Activated T-cell treated with anti-CD3 and anti-CD28 coated beads, Interleukin-2, amount 50 U/mL, for 72 hours (primary cell): Measurements from ENCODE around the gene PKN2. TPM values are rescaled to one million over a fixed set of nuclear protein-coding genes. Genes with fewer than 3 reads are reported as not detected.

Experiments used
- ATAC-seq, 2 donors: fragments of 150-1000 bp; cut with Tn5 transposase; replicated peaks in 1 of 2; 2 replicates each; pipeline ENCODE4 v1.10.0; 2021; ENCODE audit warnings: moderate library complexity in 2 of 2, mild to moderate bottlenecking in 1 of 2
- DNase-seq, 2 donors: peaks; one replicate each; pipeline ENCODE4 v3.0.0; 2021 to 2022; ENCODE audit warnings: mixed read lengths in 1 of 2
- H3K27ac Mint-ChIP-seq: one replicate; pipeline ENCODE4 v1.8.0; 2022; ENCODE audit warnings: mild to moderate bottlenecking, moderate library complexity, mixed read lengths
- H3K27me3 Mint-ChIP-seq: one replicate; pipeline ENCODE4 v1.8.0; 2022; ENCODE audit warnings: low read depth, mixed read lengths
- H3K36me3 Mint-ChIP-seq, 2 donors: one replicate each; pipeline ENCODE4 v1.8.0; 2022; ENCODE audit warnings: mixed read lengths in 2 of 2, mild to moderate bottlenecking in 1 of 2; ENCODE audit not compliant: insufficient read depth in 2 of 2
- H3K4me1 Mint-ChIP-seq: one replicate; pipeline ENCODE4 v1.8.0; 2022; ENCODE audit warnings: low read depth, mixed read lengths
- H3K4me3 Mint-ChIP-seq, 2 donors: one replicate each; pipeline ENCODE4 v1.8.0; 2022; ENCODE audit warnings: mild to moderate bottlenecking in 2 of 2, mixed read lengths in 2 of 2, moderate library complexity in 2 of 2
- H3K9me3 Mint-ChIP-seq, 2 donors: one replicate each; pipeline ENCODE4 v1.8.0; 2022; ENCODE audit warnings: mixed read lengths in 2 of 2
- total RNA-seq, 2 donors: library from RNA; stranded (reverse); gene quantifications; one replicate each; pipeline ENCODE4 v1.2.3, GENCODE V29; 2022

Gene PKN2
- 10 to 100 TPM; 27.4 to 28.1 TPM for total RNA-seq

DNA sequence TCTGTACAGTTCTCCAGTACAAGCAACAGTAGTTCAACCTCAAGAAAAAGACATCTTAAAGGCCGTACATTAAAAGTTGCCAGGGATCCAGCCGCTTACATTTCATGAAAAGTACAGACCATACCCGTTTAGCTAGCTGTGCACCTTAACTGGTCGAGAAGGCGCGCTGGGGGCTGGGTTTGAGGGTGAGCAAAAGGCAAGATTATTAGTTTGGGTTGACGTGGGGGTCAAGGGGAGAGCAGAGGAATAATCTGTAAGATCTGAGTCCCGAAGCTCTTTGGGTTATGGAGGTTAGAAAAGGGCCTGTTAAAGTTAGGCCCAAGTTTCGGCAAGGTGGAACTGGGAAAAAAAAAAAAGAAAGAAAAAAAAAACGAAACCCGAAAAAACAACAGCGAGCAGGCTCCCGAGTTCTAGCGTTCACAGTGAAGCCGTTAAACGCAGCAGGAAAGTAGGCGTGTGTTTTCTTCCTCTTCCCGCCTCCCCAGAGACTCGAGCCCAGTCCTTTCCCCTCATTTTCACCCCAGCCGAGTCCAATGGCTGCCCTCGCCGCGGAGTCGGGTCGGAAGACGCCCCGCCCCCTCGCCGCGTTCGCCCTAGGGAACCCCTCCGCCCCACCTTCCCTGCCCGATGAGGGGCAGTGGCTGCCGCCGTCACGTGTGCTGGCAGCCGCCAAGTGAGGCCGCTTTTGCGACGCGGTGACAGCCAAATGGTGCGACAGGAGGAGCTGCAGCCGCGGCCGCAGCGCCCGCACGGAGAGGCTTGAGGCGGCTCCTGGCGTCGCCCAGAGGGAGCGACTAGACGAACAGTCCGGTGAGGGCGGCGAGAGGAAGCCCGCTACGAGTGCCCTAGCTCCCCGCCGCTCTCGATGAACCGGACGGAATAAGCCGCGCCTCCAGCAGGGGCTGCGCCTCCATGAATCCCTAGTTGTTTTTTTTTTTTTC, at the start of gene PKN2:
Gene PKN2, plus strand, starts transcription at position 733 of the 941 bp plus-strand sequence. CDS start 308 bp downstream, outside the sequence.
- Mint-ChIP-seq H3K36me3 (peaks cover 4 to 5% of the 10 kb centered on the region in 2 donors), H3K4me1 (peaks cover 47% of the 10 kb centered on the region), H3K27ac (peak within 1 kb of the TSS; percentile 99), H3K9me3 (no peaks in the 10 kb centered on the region), H3K4me3 (peak within 1 kb of the TSS; percentile 96 to 100), H3K27me3 (no peaks in the 10 kb centered on the region)
- ATAC-seq (peak; percentile 93), DNase-seq (peak; percentile 98)

DNA sequence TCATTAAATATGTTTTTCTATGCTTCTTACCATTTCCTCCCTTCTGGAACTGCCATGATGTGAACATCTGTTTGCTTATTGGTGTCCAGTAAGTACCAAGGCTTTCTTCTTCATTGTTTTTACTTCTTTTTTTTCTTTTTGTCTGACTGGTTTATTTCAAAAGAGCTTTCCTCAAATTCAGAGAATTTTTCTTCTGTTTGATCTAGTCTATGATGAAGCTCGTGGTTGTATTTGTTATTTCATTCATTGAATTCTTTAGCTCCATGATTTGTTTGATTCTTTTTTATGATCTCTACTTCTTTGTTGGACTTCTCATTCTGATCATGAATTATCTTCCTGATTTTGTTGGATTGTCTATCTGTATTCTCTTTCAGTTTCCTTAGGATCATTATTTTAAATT, 49.5 kb upstream of the PKN2 start:
- no peak overlapping the region for H3K4me3 Mint-ChIP-seq

DNA sequence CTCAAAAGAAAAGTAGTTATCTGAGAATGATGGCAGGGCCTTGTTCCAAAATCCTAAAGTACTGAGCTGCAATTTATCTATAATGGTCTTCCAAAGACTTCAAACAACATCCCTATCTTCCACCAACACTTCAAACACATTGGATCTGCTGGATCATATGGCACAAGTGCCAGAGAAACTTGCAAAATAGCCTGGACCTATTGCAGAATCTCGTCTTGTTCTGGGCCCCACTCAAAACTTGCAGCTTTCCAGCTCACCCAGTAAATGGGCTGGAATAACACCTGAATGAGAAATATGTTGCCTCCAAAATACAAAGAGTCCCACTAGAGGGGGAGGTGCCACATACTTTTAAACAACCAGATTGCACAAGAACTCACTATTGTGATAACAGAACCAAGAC, 44.0 kb upstream of the PKN2 start:
- Mint-ChIP-seq H3K27ac (no peak overlapping the region), H3K9me3 (peaks cover 10 to 12% of the 10 kb centered on the region in 2 donors), H3K27me3 (no peaks in the 10 kb centered on the region), H3K4me3 (no peak overlapping the region), H3K36me3 (peaks cover 1 to 3% of the 10 kb centered on the region in 2 donors), H3K4me1 (no peaks in the 10 kb centered on the region)
- DNase-seq (no peak), ATAC-seq (no peak)

More for the DNA sequence above, 49.5 kb upstream of the PKN2 start:
- ATAC-seq: no peak
- DNase-seq: no peak
- Mint-ChIP-seq H3K27ac (no peak overlapping the region), H3K27me3 (no peaks in the 10 kb centered on the region), H3K4me1 (no peaks in the 10 kb centered on the region), H3K36me3 (peaks cover 4 to 8% of the 10 kb centered on the region in 2 donors), H3K9me3 (peaks cover 16 to 21% of the 10 kb centered on the region in 2 donors)

DNA sequence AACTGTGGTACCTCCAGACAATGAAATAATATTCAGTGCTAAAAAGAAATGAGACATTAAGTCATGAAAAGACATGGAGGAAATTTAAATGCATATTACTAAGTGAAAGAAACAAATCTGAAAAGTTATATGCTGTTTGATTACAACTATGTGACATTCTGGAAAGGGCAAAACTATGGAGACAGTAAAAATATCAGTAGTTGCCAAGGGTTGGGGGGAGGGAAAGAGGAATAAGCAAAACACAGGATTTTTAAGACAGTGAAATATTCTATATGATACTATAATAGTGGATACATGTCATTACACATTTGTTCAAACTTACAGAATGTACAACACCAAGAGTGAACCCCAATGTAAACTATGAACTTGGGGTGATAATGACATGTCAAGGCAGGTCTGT, 38.2 kb upstream of the PKN2 start:
- Mint-ChIP-seq H3K36me3 (no peaks in the 10 kb centered on the region), H3K27me3 (no peaks in the 10 kb centered on the region), H3K4me3 (no peak overlapping the region), H3K27ac (no peak overlapping the region), H3K9me3 (no peaks in the 10 kb centered on the region), H3K4me1 (peaks cover 7% of the 10 kb centered on the region)
- DNase-seq (no peak), ATAC-seq (no peak)

DNA sequence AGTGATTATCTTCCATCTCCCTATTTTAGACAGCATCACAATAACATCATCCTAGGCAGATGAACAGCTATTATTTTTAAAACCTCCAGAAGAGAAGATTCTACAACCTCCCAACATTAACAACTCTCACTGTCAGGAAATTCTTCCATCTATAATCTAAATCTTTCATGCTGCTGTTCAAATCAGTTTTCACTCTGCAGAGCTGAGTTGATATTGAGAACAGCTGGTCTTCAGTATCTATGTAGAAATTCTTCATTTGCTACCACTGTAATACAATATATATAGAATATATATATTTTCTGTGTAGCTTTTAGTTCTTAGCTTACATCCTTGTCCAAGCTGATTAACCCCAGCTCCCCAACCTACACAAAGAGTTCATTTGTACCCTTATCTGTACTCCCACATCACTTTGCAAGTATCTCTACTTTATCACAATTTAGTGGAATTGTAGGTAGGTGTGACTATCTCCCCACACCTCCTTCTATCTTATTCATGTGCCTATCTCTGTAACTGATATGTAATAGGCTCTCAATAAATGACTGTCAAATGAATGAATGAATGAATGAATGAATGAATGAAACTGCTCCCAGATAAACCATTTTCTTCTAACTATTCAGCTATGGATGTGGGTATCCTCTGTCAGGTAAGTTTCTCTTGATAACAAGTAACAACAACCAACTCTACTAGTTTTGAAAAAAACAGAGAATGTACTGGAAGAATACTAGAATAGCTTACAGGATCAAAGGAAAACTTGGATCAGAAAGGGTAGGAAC, 37.4 kb upstream of the PKN2 start:
- ATAC-seq: no peak
- Mint-ChIP-seq H3K27ac (no peak overlapping the region), H3K9me3 (no peaks in the 10 kb centered on the region), H3K36me3 (no peaks in the 10 kb centered on the region), H3K27me3 (no peaks in the 10 kb centered on the region), H3K4me1 (peaks cover 7% of the 10 kb centered on the region), H3K4me3 (no peak overlapping the region)
- DNase-seq: no peak

DNA sequence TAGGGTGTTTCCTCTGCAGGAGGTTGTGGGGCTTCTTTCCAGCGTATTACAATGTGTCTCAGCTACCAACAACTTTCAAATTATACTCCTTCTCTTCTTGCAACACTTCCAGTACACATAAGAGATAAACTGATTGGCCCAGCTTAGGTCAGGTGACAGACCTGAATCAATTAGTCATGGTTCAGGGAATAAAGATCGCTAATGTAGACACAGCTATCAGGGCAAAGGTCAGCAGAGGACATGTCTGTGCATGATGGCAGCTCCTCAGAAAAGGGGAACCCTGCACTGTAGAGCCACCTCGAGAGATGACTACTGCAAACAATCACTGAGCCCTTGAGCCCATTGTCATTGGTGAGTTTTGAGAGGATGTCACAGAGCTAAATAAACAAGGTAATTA, 36.8 kb upstream of the PKN2 start:
- Mint-ChIP-seq H3K27me3 (no peaks in the 10 kb centered on the region), H3K27ac (no peak overlapping the region), H3K4me1 (peaks cover 7% of the 10 kb centered on the region), H3K4me3 (no peak overlapping the region), H3K36me3 (no peaks in the 10 kb centered on the region), H3K9me3 (no peaks in the 10 kb centered on the region)
- peak; percentile 39 to 65 for ATAC-seq
- no peak for DNase-seq

DNA sequence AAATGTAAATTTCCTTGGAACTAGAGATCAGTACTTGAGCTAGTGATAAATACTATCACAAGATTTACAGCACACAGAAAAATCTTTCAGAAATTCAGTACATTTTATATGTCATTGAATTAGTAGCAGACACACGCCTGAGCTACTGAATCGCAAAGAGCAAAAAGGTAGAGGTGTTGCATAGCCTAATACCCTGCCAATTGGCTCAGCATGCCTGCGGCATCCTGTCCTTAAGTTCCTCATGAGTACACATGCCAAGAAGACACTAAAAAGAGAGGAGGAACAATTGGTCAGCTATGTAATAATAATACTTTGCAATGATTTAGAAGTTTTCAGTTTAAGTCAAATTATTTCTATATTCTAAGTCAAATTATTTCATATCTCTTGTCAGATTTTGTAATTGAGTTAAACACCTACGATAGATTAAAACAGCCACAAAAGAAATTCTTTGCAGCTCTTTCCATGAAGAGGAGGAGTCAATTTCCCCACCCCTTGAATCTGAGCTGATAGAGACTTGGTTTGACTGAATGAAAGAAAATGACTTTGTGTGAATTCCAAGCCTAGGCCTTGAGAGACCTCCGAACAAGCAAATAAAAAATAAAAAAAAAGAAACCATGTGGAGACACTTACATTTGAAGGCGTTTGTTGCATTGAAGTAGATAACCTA, 36.2 kb upstream of the PKN2 start:
- no peak overlapping the region for H3K27ac Mint-ChIP-seq

DNA sequence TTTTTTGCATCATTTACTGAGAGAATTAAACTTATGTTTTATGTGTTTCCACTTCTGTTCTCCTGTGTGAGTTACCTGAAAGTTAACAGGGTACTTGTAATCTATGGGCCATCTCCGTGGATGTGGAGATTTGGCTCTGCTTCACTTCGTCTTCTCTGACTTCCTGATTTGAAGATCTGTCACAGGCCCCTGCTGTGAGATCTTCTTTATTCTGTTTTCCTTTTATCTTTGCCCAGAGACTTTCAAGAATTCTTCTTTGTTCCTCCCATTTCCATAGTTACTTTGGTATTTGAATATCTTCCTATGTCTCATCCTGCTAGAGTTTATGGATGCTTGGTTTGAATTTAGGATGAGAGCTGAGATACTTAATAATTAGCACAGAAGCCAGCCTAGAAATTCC, 35.4 kb upstream of the PKN2 start:
- H3K4me3 Mint-ChIP-seq: no peak overlapping the region
- H3K27me3 Mint-ChIP-seq: no peaks in the 10 kb centered on the region
- DNase-seq (no peak), ATAC-seq (no peak)
- H3K27ac Mint-ChIP-seq: peak overlapping the region; percentile 9
- no peaks in the 10 kb centered on the region for H3K36me3 Mint-ChIP-seq
- peaks cover 7% of the 10 kb centered on the region for H3K4me1 Mint-ChIP-seq
- no peaks in the 10 kb centered on the region for H3K9me3 Mint-ChIP-seq

More for the DNA sequence above, 36.2 kb upstream of the PKN2 start:
- Mint-ChIP-seq H3K4me1 (peaks cover 7% of the 10 kb centered on the region), H3K27me3 (no peaks in the 10 kb centered on the region), H3K4me3 (no peak overlapping the region), H3K9me3 (no peaks in the 10 kb centered on the region), H3K36me3 (no peaks in the 10 kb centered on the region)
- ATAC-seq (no peak), DNase-seq (no peak)

DNA sequence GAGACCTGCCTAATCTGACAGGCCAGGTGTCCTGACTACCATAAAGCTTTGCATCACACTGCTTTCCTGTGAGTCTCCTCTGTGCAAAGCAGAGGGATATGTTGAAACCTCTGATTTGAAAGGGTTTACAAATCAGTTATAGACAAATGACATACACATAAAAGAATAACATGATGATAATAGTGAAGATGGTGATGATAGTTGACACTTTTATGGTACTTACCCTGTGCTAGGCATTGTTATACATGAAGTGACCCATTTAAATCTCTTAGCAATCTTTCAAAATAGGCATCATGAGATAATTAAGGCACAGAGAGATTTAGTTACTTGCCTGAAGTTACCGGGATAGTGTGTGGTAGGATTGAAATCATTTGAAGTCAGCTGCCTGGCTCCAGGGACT, 34.1 kb upstream of the PKN2 start:
- no peaks in the 10 kb centered on the region for H3K9me3 Mint-ChIP-seq
- H3K4me3 Mint-ChIP-seq: no peak overlapping the region
- no peak for DNase-seq

DNA sequence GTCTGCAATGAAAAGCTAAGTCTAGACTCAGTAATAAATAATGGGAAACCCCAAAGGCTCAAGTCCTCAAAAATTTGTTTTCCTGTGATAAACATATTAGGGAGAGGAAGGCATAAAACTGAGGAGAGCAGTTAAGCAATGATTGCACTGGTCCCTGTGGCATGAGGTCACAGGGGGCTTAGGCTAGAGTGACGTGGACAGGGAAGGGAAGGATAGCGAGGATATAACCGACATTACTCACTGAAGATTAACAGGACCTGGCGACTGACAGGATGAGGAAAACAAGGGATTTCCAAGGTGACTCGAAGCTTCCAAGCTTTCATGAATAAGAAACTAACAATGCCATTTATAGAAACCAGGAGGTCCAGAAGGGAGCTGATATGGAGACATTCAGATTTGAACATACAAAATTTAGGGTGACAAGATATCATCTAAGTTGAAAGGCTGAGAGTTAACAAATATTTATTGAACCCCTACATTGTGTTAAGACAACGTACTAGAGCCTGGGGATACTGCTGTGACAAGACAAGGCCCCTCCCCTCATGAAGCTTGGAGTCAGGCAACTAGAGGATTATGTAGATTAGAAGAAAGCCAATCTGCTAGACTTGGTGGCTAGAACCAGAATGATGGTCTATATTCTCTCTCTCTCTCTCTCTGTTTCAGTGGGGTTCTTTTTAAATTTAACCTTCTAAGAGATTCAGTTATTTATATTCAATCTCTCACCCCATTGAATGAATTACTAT, 33.2 kb upstream of the PKN2 start:
- Mint-ChIP-seq H3K4me1 (peaks cover 7% of the 10 kb centered on the region), H3K27me3 (no peaks in the 10 kb centered on the region), H3K27ac (no peak overlapping the region), H3K36me3 (no peaks in the 10 kb centered on the region), H3K9me3 (no peaks in the 10 kb centered on the region), H3K4me3 (no peak overlapping the region)
- ATAC-seq (no peak), DNase-seq (no peak)

More for the DNA sequence above, 34.1 kb upstream of the PKN2 start:
- Mint-ChIP-seq H3K36me3 (no peaks in the 10 kb centered on the region), H3K27ac (peak overlapping the region; percentile 77), H3K4me1 (peaks cover 7% of the 10 kb centered on the region), H3K27me3 (no peaks in the 10 kb centered on the region)
- no peak for ATAC-seq

DNA sequence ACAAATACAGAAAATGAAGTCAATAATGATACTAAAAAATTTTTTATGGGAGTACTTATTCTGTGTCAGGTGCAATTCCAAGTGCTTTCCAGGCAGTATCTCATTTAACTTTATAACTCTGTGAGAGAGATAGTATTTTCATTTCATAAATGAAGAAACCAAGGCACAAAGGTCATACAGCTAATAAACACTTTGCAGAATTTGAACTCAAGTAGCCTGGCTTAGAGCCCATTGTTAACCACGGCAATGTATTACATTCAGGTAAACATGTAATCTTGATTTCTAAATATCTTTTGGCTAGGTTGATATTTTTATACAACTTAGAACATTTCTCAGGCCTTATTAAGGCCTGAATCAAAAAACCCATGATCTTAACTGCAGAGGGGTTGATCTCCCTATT, 28.9 kb upstream of the PKN2 start:
- no peaks in the 10 kb centered on the region for H3K9me3 Mint-ChIP-seq
- H3K27me3 Mint-ChIP-seq: no peaks in the 10 kb centered on the region
- no peak for DNase-seq
- H3K4me3 Mint-ChIP-seq: no peak overlapping the region
- ATAC-seq: no peak
- H3K27ac Mint-ChIP-seq: no peak overlapping the region
- peaks cover 9% of the 10 kb centered on the region for H3K4me1 Mint-ChIP-seq
- H3K36me3 Mint-ChIP-seq: no peaks in the 10 kb centered on the region

DNA sequence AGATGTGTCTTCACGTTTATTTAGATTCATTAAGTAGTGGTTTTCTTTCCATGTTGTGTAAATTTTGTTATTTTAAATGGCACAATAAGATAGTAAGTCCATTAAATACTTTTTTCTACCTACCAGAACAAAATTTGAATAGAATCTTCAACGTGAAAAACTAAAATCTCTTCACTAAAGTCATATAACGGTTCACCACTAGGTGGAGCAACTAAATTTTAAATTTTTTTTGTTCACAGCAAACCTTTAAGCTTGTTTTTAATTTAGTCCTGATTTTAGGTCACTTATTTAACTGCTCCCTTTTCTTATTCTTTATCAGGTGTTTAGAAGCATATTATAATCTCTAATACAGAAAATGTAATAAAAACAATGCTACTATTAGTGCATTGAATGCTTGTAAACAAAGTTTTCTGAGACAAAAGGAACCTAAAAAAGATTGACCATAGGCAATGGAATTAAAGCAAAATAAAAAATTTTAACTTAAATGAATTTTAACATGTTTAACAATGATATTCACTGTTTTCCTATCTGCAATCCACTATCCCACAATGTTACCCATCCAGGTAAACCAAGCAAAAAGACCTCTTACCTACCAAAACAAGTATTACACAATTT, 28.3 kb upstream of the PKN2 start:
- no peak for ATAC-seq
- no peak for DNase-seq
- Mint-ChIP-seq H3K27ac (no peak overlapping the region), H3K27me3 (no peaks in the 10 kb centered on the region), H3K9me3 (no peaks in the 10 kb centered on the region), H3K36me3 (no peaks in the 10 kb centered on the region), H3K4me1 (peaks cover 16% of the 10 kb centered on the region), H3K4me3 (no peak overlapping the region)
